Ascending aorta (tissue), 2 donors: ENCODE results near the gene ALOXE3. TPM values are rescaled to one million over a fixed set of nuclear protein-coding genes. Genes with fewer than 3 reads are reported as not detected.

Source experiments
- DNase-seq, 2 donors: peaks; one replicate each; pipeline ENCODE4 v3.0.0-alpha.2; 2019; ENCODE audit warnings: low spot score in 2 of 2
- H3K27ac ChIP-seq, 2 donors: fragments of 200-600 bp; sonication (generic); one replicate each; pipeline ENCODE4 v1.5.1; 2016 to 2017; ENCODE audit warnings: mild to moderate bottlenecking in 1 of 2
- H3K27me3 ChIP-seq: fragments of 200-600 bp; sonication (generic); one replicate; pipeline ENCODE4 v1.5.1; 2017
- H3K36me3 ChIP-seq, 2 donors: fragments of 200-600 bp; sonication (generic); one replicate each; pipeline ENCODE4 v1.5.1; 2016
- H3K4me1 ChIP-seq, 2 donors: fragments of 200-600 bp; sonication (generic); one replicate each; pipeline ENCODE4 v1.5.1; 2016 to 2017; ENCODE audit warnings: mild to moderate bottlenecking in 1 of 2
- H3K4me3 ChIP-seq, 2 donors: fragments of 200-600 bp; sonication (generic); one replicate each; pipeline ENCODE4 v1.5.1; 2016 to 2017; ENCODE audit warnings: mild to moderate bottlenecking in 1 of 2
- H3K9me3 ChIP-seq, 2 donors: fragments of 200-600 bp; sonication (generic); one replicate each; pipeline ENCODE4 v1.5.1; 2016
- CTCF ChIP-seq, 3 experiments: fragments of 200-600 bp in 2 of 3; fragments of 450-650 bp in 1 of 3; sonication (generic) in 2 of 3; IDR thresholded peaks; one replicate each; pipeline ENCODE4 v1.5.1; 2016 to 2019; ENCODE audit warnings: antibody characterized with exemption in 3 of 3, mild to moderate bottlenecking in 1 of 3, moderate library complexity in 1 of 3
- intact Hi-C: fragments of 100-400 bp; cut with DNase I; formaldehyde crosslinking; loops from one replicate; pipeline ENCODE4 v1.15.1; 2023
- total RNA-seq: library from RNA; depleted of rRNA; stranded (reverse); fragments of >200 nt; gene quantifications from one replicate; pipeline ENCODE4 v1.1.0, GENCODE V29; 2016

Gene ALOXE3
- total RNA-seq, 1 donor from 2014 or later: not detected

- no peak for TF ChIP-seq CTCF (IDR thresholded peaks at IDR 0.05)
- intact Hi-C loops: no loop called here
- Histone ChIP-seq H3K9me3 (no peaks in the 10 kb centered on the region), H3K27ac (peak overlapping the region; percentile 99), H3K36me3 (peaks cover 37 to 42% of the 10 kb centered on the region in 2 donors), H3K27me3 (no peaks in the 10 kb centered on the region), H3K4me3 (peak overlapping the region; percentile 80 to 90), H3K4me1 (peaks cover 15 to 53% of the 10 kb centered on the region in 2 donors)
- peak in 1 of 2 donors; percentile 68 for DNase-seq
Observed at GRCh38 chr17:8153031-8153451, 34.7 kb upstream of the ALOXE3 start.

GRCh38 chr17:8152112-8152775 is 33.9 kb upstream of the ALOXE3 start, which contains the start of gene PER1:
Gene PER1 (minus strand): TSS chr17:8152404. CDS start chr17:8150706, 1,698 bp downstream.
- peaks cover 43 to 50% of the 10 kb centered on the region in 2 donors for H3K36me3 ChIP-seq
- peak within 1 kb of the TSS; percentile 80 to 90 for H3K4me3 ChIP-seq
- DNase-seq: peak; percentile 91 to 99
- H3K4me1 ChIP-seq: peaks cover 15 to 48% of the 10 kb centered on the region in 2 donors
- no peak for TF ChIP-seq CTCF (IDR thresholded peaks at IDR 0.05)
- no peaks in the 10 kb centered on the region for H3K27me3 ChIP-seq
- H3K9me3 ChIP-seq: no peaks in the 10 kb centered on the region
- peak within 1 kb of the TSS; percentile 99 for H3K27ac ChIP-seq
- intact Hi-C loops: no loop called here

- H3K36me3 ChIP-seq: peaks cover 49 to 56% of the 10 kb centered on the region in 2 donors
- H3K27ac ChIP-seq: peak overlapping the region; percentile 99
- intact Hi-C loops: loop anchor here (1.0 kb wide), 1 partner anchor 12 kb away; no protein-coding TSS in a partner anchor
- H3K27me3 ChIP-seq: no peaks in the 10 kb centered on the region
- TF ChIP-seq CTCF (IDR thresholded peaks at IDR 0.05): no peak
- peaks cover 15 to 43% of the 10 kb centered on the region in 2 donors for H3K4me1 ChIP-seq
- no peaks in the 10 kb centered on the region for H3K9me3 ChIP-seq
- DNase-seq: peak; percentile 70 to 94
- peak overlapping the region; percentile 80 to 90 for H3K4me3 ChIP-seq
Observed at GRCh38 chr17:8151641-8152111, 33.4 kb upstream of the ALOXE3 start.

GRCh38 chr17:8151120-8151640 is 32.9 kb upstream of the ALOXE3 start:
- Histone ChIP-seq H3K9me3 (no peaks in the 10 kb centered on the region), H3K4me3 (peak overlapping the region; percentile 80 to 90), H3K36me3 (peaks cover 53 to 60% of the 10 kb centered on the region in 2 donors), H3K27me3 (no peaks in the 10 kb centered on the region), H3K4me1 (peaks cover 15 to 43% of the 10 kb centered on the region in 2 donors), H3K27ac (peak overlapping the region; percentile 99)
- intact Hi-C loops: loop anchor here (1.0 kb wide), 1 partner anchor 12 kb away; no protein-coding TSS in a partner anchor
- TF ChIP-seq CTCF (IDR thresholded peaks at IDR 0.05): no peak
- peak; percentile 85 to 96 for DNase-seq

GRCh38 chr17:8150194-8151119 is 32.1 kb upstream of the ALOXE3 start:
- Histone ChIP-seq H3K9me3 (no peaks in the 10 kb centered on the region), H3K27ac (peak overlapping the region; percentile 99), H3K4me3 (peak overlapping the region; percentile 80 to 90), H3K36me3 (peaks cover 61 to 63% of the 10 kb centered on the region in 2 donors), H3K27me3 (no peaks in the 10 kb centered on the region), H3K4me1 (peaks cover 15 to 43% of the 10 kb centered on the region in 2 donors)
- TF ChIP-seq CTCF (IDR thresholded peaks at IDR 0.05): no peak
- intact Hi-C loops: loop anchor here (1.0 kb wide), 1 partner anchor 11 kb away; no protein-coding TSS in a partner anchor
- no peak for DNase-seq
